Stimulated activated CD4-positive, alpha-beta T cell treated with anti-CD3 and anti-CD28 coated beads, Interleukin-4, amount 100 ng/mL, for 1 hour (primary cell): ENCODE results near the gene RIC8A.

Source experiments
- DNase-seq: peaks from one replicate; pipeline ENCODE4 v3.0.0-alpha.2; 2020

RIC8A gene

DNA sequence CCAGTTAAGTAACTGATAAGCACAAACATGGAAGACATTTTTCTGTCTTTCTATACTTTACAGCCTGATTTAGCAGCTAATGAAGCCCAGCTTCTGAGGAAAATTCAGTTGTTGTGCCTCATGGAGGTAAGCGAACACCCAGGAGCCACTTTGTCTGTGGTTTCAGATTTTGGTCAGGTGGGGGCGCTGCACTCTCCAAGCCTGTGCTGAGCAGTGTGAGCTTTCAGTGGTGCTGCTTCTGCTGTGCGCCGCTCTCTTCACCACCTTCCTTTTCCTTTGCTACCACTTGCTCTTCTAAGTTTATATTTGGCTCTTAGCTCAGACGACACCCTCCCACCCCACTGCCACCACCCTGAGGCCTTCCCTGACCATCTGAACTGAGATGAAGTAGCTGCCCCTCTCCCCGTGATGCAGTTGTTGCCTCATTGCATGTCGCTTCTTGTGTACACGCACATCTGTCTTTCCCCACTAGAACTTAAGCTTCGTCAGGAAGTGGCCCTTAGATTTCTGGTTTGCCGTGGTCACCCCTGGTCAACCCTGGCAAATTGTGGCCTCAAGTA, 43.3 kb downstream of the RIC8A start:
- peak; percentile 75 for DNase-seq

DNA sequence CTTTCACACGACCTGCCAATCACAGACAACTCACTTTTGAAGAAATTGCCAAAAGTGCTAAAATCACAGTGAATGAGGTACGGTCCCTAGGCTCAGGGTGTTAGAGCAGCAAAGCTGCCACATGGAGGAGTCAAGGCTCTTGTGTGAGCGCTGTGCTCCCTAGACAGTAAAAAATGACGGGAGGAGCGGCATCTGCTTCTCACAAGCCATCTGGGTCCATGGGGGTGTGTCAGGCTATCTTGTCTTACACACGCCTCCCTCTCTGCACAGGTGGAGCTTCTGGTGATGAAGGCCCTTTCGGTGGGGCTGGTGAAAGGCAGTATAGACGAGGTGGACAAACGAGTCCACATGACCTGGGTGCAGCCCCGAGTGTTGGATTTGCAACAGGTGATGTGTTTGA, 44.0 kb downstream of the RIC8A start:
- no peak for DNase-seq

DNA sequence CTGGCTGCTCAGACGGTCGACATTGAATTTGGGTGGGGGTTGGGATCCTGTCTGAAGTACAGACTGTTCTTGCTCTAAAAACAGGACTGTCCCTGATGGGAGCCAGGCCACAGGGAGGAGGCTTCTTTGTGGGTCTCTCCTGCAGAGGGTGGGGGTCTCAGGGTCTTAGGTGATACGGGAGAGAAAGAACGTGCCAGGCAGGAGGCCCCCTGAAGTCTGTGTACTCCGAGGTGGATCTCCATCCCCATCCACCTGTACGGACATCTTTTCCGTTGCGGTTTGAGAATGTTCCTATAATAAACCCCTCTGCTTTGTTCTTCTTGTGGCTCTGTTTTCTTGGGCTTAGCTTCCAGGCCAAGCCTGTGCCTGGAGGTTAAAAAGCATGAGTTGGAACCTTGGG, 45.2 kb downstream of the RIC8A start:
- no peak for DNase-seq

DNA sequence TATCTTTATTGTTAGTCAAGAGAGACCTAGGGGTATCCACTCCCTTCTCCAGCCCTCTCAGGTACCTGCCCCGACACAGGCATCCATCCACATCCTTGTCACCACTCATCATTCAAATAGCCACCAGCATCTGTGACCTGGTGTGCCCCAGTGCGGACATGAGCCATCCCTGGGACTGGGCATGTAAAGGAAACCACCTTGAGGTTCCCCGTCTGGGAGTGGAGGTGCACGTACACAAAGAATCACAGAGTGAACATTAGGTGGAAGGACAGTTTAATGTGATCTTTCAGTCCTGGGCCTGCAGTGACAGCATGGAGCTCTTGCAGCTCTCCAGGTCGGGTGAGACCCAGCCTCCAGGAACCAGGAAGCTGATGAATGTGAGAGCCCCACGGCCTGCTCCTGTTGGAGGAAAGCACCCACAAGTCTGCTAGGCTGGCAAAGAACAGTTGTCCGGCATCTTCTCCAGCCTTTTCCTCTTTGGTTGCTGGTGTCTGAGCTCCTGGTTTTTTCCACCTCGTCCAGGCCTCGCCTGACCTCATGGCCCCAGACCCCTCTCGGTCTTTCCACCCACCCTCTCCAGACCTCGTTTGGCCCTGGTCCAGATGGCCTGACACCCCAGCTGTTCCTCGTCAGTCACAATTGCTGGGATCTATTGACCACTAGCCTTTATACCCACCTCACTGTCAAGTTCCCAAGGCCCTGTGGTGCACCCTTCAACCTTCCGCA, 45.8 kb downstream of the RIC8A start:
- no peak for DNase-seq

DNA sequence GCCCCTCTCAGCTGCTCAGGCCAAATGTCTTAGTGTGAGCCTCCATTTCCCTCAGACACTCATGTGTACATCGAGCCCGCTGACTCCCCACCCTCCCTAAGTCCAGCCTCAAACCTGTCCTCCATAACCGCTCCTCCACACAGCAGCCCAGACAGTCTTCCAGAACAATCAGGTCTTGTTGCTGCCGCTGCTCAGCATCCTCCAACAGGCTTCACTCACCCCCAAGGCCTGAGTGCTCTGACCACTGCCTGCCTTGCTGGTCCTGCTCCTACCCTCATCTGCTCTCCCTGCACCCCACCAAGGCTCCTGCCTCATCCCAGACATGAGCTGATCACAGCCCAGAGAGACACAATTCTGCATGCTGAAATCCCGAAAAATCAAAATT, 46.4 kb downstream of the RIC8A start:
- no peak for DNase-seq

DNA sequence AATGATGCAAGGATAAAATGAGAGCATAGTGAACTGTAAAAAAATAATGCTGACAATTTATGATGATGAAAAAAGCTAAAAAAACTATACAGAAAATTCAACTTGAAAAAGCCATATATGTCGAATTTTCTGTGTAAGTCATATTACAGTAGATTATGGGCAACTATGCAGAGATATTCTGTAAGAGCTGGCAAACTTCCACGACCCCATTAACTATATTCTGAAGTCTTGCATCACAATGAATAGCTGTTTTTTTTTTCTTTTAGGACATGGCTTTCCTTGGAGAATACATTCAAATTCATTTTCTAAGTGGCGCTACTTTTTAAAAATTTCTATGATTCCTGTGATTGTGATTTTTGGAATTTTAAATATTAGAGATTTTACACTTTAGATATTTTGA, 47.7 kb downstream of the RIC8A start:
- DNase-seq = no peak

DNA sequence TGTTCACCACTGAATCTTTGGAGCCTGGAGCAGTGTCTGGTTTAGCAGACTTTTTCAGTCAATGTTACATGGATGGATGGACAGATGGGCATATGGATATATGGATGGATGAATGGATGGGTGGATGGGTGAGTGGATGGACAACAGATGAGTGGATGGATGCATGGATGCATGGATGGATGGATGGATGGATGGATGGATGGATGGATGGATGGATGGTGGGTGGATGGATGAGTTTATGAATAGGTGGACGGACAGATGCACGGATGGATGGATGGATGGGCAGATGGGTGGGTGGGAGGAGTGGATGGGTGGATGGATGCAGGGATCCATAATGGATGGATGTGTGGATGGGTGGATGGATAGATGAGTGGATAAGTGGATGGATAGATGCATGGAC, 48.3 kb downstream of the RIC8A start:
- DNase-seq = no peak

DNA sequence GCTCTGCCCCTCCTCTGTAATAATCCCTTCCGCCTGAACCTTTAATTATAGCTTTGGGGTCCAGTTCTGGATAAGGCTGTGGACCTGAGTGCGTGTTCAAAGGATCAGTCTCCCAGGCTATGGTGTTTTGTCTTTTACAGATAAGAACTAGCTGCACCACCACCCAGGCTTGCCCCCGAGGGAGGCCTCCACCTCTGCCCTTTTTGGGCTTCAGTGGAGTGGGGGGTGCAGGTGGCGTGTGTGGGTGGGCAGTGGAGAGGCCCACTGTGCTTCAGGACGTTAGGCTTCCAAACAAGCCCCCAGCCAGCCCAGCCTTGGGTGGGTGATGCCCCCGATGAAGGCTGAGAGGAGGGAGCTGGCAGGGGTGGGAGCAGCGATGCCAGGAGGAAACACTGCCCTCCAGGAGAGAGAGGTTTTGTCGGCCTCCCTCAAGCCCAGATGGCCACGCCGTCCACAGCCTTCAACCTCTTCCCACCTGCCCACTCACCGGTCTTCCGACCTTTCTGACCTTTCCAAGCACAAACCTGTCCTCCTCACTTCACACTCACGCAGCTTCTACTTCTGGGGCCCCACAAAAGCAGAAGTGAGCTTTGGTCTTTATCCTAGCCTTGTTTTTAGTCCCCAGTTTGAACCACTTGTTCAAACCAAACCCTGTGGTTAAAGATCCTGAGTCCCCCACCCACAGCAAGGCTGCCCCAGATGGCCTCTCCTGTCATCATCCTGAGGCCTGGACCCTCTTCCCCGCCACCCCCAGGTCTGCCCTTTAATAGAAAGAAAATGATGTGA, 49.6 kb downstream of the RIC8A start:
- DNase-seq = no peak

DNA sequence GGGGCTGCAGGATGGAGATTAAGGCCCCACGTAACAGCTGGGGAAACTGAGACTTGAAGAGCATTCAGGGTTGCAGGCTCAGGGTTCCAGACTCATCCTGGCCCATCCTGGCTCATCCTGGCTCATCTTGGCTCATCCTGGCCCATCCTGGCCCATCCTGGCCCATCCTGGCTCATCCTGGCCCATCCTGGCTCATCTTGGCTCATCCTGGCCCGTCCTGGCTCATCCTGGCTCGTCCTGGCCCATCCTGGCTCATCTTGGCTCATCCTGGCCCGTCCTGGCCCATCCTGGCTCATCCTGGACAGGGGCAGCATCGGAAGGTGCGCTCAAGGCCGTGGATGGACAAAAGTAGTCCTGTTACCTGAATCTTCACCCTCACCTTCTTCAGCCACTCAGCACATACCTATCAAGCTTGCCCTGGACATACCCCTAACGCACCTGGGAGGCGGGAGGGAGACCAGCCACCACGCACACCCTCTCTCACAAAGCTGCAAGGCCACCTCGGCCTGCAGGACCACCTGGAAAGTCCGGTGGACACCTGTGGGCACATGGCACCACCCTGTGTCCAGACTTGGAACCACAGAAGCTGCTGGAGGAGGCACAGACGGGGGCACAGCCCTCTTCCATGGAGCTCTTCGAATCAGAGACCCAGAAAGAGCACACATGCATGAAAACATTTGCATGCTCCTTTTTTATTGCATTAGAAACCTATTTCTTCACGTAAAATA, 50.4 kb downstream of the RIC8A start:
- no peak for DNase-seq

DNA sequence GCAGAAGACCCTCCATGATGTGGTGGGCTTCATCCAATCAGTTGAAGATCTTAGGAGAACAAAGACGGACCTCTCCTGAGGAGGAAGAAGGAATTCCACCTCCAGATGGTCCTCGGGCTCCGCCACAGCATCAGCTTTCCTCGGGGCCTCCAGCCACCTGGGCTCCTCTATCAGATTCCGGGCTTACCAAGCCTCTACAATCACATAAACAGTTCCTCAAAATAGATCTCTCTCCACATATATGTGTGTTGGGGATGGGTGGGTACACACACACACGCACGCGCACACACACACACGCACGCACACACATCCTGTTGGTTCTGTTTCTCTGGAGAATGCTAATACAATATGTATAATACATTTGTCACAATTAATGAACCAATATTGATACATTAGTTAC, 51.9 kb downstream of the RIC8A start:
- DNase-seq = no peak

DNA sequence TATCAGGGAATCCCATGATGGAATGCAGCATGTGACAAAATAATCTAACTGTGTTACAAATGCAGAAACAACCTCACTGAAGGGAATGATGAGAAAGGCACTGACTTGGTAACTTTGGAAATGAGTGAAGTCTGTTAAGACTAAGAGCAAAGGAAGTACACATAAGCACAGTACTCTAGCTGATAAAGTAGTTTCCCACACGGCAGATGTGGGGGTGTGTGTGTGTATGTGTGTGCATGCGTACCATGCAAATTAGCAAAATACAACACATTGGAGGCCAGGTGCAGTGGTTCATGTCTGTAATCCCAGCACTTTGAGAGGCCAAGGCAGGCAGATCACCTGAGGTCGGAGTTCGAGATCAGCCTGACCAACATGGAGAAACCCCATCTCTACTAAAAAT, 54.1 kb downstream of the RIC8A start:
- no peak for DNase-seq
